Neural progenitor cell (in vitro differentiated cells): ENCODE measurements around the gene SIX3.

ENCODE experiments used
- EZH2 ChIP-seq: fragments of 200-600 bp; sonication (generic); IDR thresholded peaks from 2 replicates; pipeline ENCODE4 v1.6.1; 2017; ENCODE audit warnings: antibody characterized with exemption, mild to moderate bottlenecking, moderate library complexity
- TF ChIP-seq, protein P1 (sequence below): fragments of 200-600 bp; sonication (generic); IDR thresholded peaks from 2 replicates; pipeline ENCODE4 v1.5.1; 2017; ENCODE audit warnings: antibody characterized with exemption, mild to moderate bottlenecking

DNA sequence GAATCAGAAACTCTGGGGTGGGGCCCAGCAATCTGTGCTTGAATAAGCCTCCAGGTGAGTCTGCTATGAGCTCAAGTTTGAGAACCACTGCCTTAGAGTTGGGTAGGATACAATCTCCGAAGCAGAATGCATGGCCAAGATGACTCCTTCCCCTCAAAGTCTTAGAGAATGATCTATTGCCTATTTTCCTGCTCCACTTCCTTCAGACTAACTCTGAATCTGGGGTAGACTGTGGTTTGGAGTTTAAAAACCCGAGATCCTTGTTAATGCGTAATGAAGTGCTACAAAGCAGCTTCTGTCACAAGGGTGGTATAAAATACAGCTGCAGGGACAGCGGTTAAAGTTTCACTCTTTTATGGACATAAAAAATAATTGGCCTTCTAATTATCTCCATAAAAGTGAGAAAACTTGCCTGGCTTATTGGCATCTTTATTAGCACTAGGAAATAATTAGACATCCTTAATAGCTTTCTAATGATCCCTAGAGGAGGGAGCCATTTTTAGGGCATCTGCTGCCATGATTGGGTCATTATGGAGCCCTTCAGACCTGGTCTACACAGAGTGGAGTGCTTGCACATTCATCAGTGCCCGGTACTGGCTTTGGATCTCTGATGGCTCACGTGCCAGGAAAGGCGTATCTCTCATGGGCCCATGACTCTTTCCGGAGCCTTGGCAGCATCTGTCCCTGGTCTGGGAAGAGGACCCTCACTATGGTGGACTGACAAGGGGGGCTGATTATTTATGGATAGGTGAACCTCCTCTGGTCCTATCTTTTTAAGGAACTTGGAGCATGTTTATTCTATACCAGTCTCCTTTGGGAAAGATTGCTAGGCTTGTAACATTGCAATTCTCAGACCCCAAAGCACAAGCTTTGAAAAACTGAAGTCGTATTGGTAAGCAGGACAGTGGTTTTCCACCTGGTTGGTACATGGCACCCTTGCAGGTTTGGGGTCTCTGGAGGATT lies 39.5 kb downstream of the SIX3 start:
- TF ChIP-seq, protein P1, sequence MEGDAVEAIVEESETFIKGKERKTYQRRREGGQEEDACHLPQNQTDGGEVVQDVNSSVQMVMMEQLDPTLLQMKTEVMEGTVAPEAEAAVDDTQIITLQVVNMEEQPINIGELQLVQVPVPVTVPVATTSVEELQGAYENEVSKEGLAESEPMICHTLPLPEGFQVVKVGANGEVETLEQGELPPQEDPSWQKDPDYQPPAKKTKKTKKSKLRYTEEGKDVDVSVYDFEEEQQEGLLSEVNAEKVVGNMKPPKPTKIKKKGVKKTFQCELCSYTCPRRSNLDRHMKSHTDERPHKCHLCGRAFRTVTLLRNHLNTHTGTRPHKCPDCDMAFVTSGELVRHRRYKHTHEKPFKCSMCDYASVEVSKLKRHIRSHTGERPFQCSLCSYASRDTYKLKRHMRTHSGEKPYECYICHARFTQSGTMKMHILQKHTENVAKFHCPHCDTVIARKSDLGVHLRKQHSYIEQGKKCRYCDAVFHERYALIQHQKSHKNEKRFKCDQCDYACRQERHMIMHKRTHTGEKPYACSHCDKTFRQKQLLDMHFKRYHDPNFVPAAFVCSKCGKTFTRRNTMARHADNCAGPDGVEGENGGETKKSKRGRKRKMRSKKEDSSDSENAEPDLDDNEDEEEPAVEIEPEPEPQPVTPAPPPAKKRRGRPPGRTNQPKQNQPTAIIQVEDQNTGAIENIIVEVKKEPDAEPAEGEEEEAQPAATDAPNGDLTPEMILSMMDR = no peak
- no peak for TF ChIP-seq EZH2
